Measurements from ENCODE around the gene SH3TC2. TPM values are rescaled to one million over a fixed set of nuclear protein-coding genes. Genes with fewer than 3 reads are reported as not detected.

SH3TC2 gene
- total and polyA plus RNA-seq, 4 donors = 1.1 to 2.9 TPM; not detected in 2

DNA sequence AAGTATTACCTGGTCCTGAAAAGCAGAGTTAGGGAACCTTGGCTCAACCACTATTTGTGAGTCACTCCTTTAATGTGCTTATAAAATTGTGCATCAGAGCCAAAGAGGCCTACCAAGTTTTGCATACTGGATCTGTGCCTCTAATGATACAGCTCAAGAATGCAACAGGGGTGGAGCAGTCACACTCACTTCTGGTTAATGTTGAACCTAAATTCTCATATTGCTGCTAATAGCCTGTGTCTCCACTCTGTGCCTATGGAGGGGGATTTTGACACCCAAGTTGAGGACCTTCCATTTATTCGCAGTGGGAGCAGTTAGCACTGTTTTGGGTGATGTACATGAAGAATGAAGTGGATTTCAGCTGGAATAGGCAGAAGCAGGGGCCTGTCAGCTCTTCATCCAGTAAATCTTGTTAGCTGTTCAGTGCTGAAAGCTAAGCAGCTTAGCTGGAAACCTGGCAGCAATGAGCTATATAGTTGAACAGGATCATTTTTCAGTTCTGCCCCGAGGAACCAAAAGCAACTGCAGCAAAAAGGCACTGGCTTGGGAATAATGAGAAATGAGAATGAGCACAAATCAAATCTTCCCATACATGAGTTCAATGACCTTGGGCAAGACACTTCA, 9.7 kb downstream of the SH3TC2 start:
- peaks cover 0 to 4% of the 10 kb centered on the region in 2 donors for H3K4me1 ChIP-seq (ENCODE audit: control insufficient read depth in 1 of 2, insufficient read depth in 2 of 2, low read length in 2 of 2)
- DNase-seq (no peak), ATAC-seq (ENCODE audit: low FRiP score) (no peak)
- H3K4me3 ChIP-seq (ENCODE audit: low read length in 2 of 2) = no peak overlapping the region
- intact Hi-C loops (cut with DNase I) = no loop called here
- WGBS, 2 donors = 37 to 41% methylated on average over 2 of the region's 2 CpGs
- peaks cover 0 to 2% of the 10 kb centered on the region in 2 donors for H3K27me3 ChIP-seq (ENCODE audit: control insufficient read depth in 1 of 2, insufficient read depth in 2 of 2, low read length in 1 of 2)
- no peaks in the 10 kb centered on the region for H3K36me3 ChIP-seq (ENCODE audit: control insufficient read depth in 1 of 2, insufficient read depth in 2 of 2, low read length in 1 of 2)
- peaks cover 2% of the 10 kb centered on the region for H3K9me3 ChIP-seq (ENCODE audit: control insufficient read depth, low read length)
- no peak overlapping the region for H3K27ac ChIP-seq (ENCODE audit: low read depth in 1 of 2, low read length in 2 of 2)

DNA sequence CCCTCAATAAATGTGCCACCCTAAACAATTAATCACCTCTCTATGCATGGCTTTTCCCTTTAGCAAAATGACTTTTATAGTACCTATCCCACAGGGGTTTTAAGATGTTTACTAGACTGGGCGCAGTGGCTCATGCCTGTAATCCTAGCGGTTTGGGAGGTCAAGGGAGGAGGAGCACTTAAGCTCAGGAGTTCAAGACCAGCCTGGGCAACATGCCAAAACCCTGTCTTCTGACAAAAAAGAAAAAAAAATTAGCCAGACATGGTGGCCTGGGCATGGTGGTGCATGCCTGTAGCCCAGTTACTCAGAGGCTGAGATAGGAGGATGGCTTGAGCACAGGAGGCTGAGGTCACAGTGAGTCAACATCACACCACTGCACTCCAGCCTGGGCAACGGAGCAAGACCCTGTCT, 13.5 kb downstream of the SH3TC2 start:
- Histone ChIP-seq H3K36me3 (ENCODE audit: control insufficient read depth in 1 of 2, insufficient read depth in 2 of 2, low read length in 1 of 2) (no peaks in the 10 kb centered on the region), H3K4me3 (ENCODE audit: low read length in 2 of 2) (no peak overlapping the region), H3K27me3 (ENCODE audit: control insufficient read depth in 1 of 2, insufficient read depth in 2 of 2, low read length in 1 of 2) (no peaks in the 10 kb centered on the region), H3K27ac (ENCODE audit: low read depth in 1 of 2, low read length in 2 of 2) (no peak overlapping the region), H3K4me1 (ENCODE audit: control insufficient read depth in 1 of 2, insufficient read depth in 2 of 2, low read length in 2 of 2) (peaks cover 0 to 4% of the 10 kb centered on the region in 2 donors), H3K9me3 (ENCODE audit: control insufficient read depth, low read length) (peaks cover 2% of the 10 kb centered on the region)
- intact Hi-C loops (cut with DNase I) = no loop called here
- DNase-seq (no peak), ATAC-seq (ENCODE audit: low FRiP score) (no peak)
- 65 to 82% methylated on average over 3 of the region's 3 CpGs for WGBS, 2 donors

GRCh38 chr5:149048811-149049210, 14.1 kb downstream of the SH3TC2 start:
- no peaks in the 10 kb centered on the region for H3K36me3 ChIP-seq (ENCODE audit: control insufficient read depth in 1 of 2, insufficient read depth in 2 of 2, low read length in 1 of 2)
- no peak overlapping the region for H3K27ac ChIP-seq (ENCODE audit: low read depth in 1 of 2, low read length in 2 of 2)
- intact Hi-C loops (cut with DNase I) = no loop called here
- H3K27me3 ChIP-seq (ENCODE audit: control insufficient read depth in 1 of 2, insufficient read depth in 2 of 2, low read length in 1 of 2) = no peaks in the 10 kb centered on the region
- no peak overlapping the region for H3K4me3 ChIP-seq (ENCODE audit: low read length in 2 of 2)
- ATAC-seq (ENCODE audit: low FRiP score) (no peak), DNase-seq (no peak)
- 87% methylated on average over 4 of the region's 4 CpGs for WGBS, 2 donors
- H3K9me3 ChIP-seq (ENCODE audit: control insufficient read depth, low read length) = peaks cover 2% of the 10 kb centered on the region
- peaks cover 0 to 4% of the 10 kb centered on the region in 2 donors for H3K4me1 ChIP-seq (ENCODE audit: control insufficient read depth in 1 of 2, insufficient read depth in 2 of 2, low read length in 2 of 2)

GRCh38 chr5:149047462-149047861, 15.4 kb downstream of the SH3TC2 start:
- no peaks in the 10 kb centered on the region for H3K36me3 ChIP-seq (ENCODE audit: control insufficient read depth in 1 of 2, insufficient read depth in 2 of 2, low read length in 1 of 2)
- WGBS, 2 donors = 87 to 90% methylated on average over 3 of the region's 3 CpGs
- H3K4me3 ChIP-seq (ENCODE audit: low read length in 2 of 2) = no peak overlapping the region
- H3K9me3 ChIP-seq (ENCODE audit: control insufficient read depth, low read length) = peaks cover 2% of the 10 kb centered on the region
- intact Hi-C loops (cut with DNase I) = no loop called here
- DNase-seq (no peak), ATAC-seq (ENCODE audit: low FRiP score) (no peak)
- H3K27me3 ChIP-seq (ENCODE audit: control insufficient read depth in 1 of 2, insufficient read depth in 2 of 2, low read length in 1 of 2) = no peaks in the 10 kb centered on the region
- no peaks in the 10 kb centered on the region for H3K4me1 ChIP-seq (ENCODE audit: control insufficient read depth in 1 of 2, insufficient read depth in 2 of 2, low read length in 2 of 2)
- no peak overlapping the region for H3K27ac ChIP-seq (ENCODE audit: low read depth in 1 of 2, low read length in 2 of 2)

DNA sequence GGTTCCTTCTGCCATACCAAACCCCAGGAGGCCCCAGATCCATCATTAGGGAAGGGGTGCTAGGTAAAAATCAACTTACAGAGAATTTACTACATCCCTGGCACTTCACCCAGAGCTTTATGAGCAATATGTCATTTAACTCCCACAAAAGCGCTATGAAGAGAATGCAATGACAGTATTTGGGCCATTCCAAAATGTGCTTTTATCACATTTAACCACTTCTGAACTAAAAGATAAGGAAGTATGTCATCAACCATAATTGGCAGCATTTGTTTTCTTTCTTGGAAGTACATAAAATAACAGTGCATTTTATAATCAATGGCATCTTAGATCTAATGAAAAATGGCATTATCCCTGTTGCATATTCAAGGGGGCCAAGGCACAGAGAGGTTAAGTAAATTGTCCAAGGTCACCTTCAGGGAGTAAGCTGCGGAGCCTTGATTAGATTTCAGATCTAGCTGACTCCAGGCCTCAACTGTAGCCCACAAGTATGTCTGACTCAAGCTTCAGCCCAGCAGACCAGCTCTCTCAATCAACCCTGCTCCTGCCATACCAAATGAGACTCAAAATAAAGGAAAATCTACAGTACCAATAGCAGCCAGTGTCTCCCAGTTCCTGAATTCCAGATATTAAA, 16.5 kb downstream of the SH3TC2 start:
- H3K4me3 ChIP-seq (ENCODE audit: low read length in 2 of 2) = no peak overlapping the region
- no peaks in the 10 kb centered on the region for H3K36me3 ChIP-seq (ENCODE audit: control insufficient read depth in 1 of 2, insufficient read depth in 2 of 2, low read length in 1 of 2)
- H3K27ac ChIP-seq (ENCODE audit: low read depth in 1 of 2, low read length in 2 of 2) = no peak overlapping the region
- H3K4me1 ChIP-seq (ENCODE audit: control insufficient read depth in 1 of 2, insufficient read depth in 2 of 2, low read length in 2 of 2) = no peaks in the 10 kb centered on the region
- ATAC-seq (ENCODE audit: low FRiP score) (no peak), DNase-seq (no peak)
- intact Hi-C loops (cut with DNase I) = no loop called here
- 87 to 92% methylated on average over 2 of the region's 2 CpGs for WGBS, 2 donors
- peaks cover 2% of the 10 kb centered on the region for H3K9me3 ChIP-seq (ENCODE audit: control insufficient read depth, low read length)
- H3K27me3 ChIP-seq (ENCODE audit: control insufficient read depth in 1 of 2, insufficient read depth in 2 of 2, low read length in 1 of 2) = no peaks in the 10 kb centered on the region

- H3K36me3 ChIP-seq (ENCODE audit: control insufficient read depth in 1 of 2, insufficient read depth in 2 of 2, low read length in 1 of 2) = no peaks in the 10 kb centered on the region
- H3K27ac ChIP-seq (ENCODE audit: low read depth in 1 of 2, low read length in 2 of 2) = no peak overlapping the region
- DNase-seq (no peak), ATAC-seq (ENCODE audit: low FRiP score) (no peak)
- intact Hi-C loops (cut with DNase I) = no loop called here
- no peak overlapping the region for H3K4me3 ChIP-seq (ENCODE audit: low read length in 2 of 2)
- no peaks in the 10 kb centered on the region for H3K27me3 ChIP-seq (ENCODE audit: control insufficient read depth in 1 of 2, insufficient read depth in 2 of 2, low read length in 1 of 2)
- H3K9me3 ChIP-seq (ENCODE audit: control insufficient read depth, low read length) = no peaks in the 10 kb centered on the region
- H3K4me1 ChIP-seq (ENCODE audit: control insufficient read depth in 1 of 2, insufficient read depth in 2 of 2, low read length in 2 of 2) = no peaks in the 10 kb centered on the region
Measured at GRCh38 chr5:149045089-149045460, 17.8 kb downstream of the SH3TC2 start.

DNA sequence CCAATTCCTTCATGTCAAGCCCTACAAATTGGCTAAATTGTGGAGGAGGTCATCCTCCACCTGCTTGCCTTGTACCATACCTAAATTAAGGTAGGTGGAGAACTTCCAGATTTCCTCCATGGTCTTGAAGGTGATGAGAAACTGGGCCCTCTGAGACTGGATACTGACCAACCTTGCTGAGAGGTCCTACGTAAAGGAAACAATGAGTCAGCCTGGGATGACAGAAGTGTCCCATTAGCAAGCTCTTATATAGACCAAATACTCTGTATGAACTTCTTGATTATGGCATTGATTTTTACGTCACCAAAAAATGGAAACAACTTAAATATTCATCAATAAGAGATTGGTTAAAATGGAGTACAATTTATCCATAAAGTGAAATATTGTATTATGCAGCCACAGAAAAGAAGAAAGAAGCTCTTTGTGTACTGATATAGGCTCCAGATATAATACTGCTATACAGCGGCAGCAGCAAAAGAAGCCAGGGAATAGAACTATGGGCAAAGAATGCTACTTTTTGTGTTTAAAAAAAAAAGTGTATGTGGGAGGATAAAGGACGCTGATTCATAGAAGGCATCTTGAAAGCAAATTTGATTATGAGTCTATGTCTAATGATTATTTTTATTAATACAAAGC, 18.3 kb downstream of the SH3TC2 start:
- Histone ChIP-seq H3K27me3 (ENCODE audit: control insufficient read depth in 1 of 2, insufficient read depth in 2 of 2, low read length in 1 of 2) (no peaks in the 10 kb centered on the region), H3K36me3 (ENCODE audit: control insufficient read depth in 1 of 2, insufficient read depth in 2 of 2, low read length in 1 of 2) (no peaks in the 10 kb centered on the region), H3K9me3 (ENCODE audit: control insufficient read depth, low read length) (no peaks in the 10 kb centered on the region), H3K4me1 (ENCODE audit: control insufficient read depth in 1 of 2, insufficient read depth in 2 of 2, low read length in 2 of 2) (no peaks in the 10 kb centered on the region), H3K4me3 (ENCODE audit: low read length in 2 of 2) (no peak overlapping the region), H3K27ac (ENCODE audit: low read depth in 1 of 2, low read length in 2 of 2) (no peak overlapping the region)
- no peak for ATAC-seq (ENCODE audit: low FRiP score)
- intact Hi-C loops (cut with DNase I) = no loop called here
- DNase-seq = no peak
- WGBS, 2 donors = 89 to 90% methylated on average over 4 of the region's 4 CpGs

DNA sequence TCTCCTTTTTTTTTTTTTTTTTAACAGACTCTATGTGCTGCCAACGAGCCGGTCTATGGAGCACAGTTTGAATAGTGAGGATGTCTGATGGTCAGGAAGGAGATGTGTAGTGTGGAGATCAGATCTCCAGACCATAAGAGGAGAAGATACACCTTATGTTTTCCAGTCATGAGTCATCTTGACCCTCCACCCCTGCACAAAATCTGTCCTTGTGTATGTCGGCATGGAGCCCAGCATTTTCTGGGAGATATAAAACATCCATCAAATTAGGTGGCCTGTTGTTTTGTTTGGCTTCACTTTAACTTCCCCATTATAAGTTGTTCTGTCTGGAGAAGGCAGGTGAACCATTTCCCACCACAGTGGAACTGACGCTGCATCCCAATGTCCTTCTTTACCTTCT, 19.2 kb downstream of the SH3TC2 start:
- DNase-seq (no peak), ATAC-seq (ENCODE audit: low FRiP score) (no peak)
- intact Hi-C loops (cut with DNase I) = no loop called here
- Histone ChIP-seq H3K4me3 (ENCODE audit: low read length in 2 of 2) (no peak overlapping the region), H3K9me3 (ENCODE audit: control insufficient read depth, low read length) (no peaks in the 10 kb centered on the region), H3K27ac (ENCODE audit: low read depth in 1 of 2, low read length in 2 of 2) (no peak overlapping the region), H3K36me3 (ENCODE audit: control insufficient read depth in 1 of 2, insufficient read depth in 2 of 2, low read length in 1 of 2) (no peaks in the 10 kb centered on the region), H3K4me1 (ENCODE audit: control insufficient read depth in 1 of 2, insufficient read depth in 2 of 2, low read length in 2 of 2) (no peaks in the 10 kb centered on the region), H3K27me3 (ENCODE audit: control insufficient read depth in 1 of 2, insufficient read depth in 2 of 2, low read length in 1 of 2) (no peaks in the 10 kb centered on the region)
- 70 to 71% methylated on average over 4 of the region's 4 CpGs for WGBS, 2 donors

DNA sequence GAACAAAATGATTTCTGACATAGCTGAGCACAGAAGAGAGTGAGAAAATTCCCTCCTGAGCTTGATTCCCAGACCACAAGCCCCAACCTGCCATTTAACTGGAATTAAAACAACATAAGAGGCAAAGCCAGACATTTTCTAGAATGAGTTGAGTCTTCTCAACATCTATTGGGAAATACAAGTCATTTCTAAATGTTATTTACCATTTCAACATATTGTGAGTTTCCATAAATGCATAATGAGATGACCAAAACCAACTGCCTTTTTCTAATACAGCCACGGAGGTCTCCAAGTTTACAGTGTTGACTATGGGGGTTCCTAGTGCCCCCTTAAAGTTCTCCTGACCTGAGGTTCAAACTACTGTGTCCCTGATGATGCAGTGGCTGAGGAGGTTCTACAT, 20.0 kb downstream of the SH3TC2 start:
- 89 to 94% methylated on average over 1 of the region's 1 CpG for WGBS, 2 donors
- no peak for DNase-seq

More for the DNA sequence above, 20.0 kb downstream of the SH3TC2 start:
- Histone ChIP-seq H3K36me3 (ENCODE audit: control insufficient read depth in 1 of 2, insufficient read depth in 2 of 2, low read length in 1 of 2) (no peaks in the 10 kb centered on the region), H3K9me3 (ENCODE audit: control insufficient read depth, low read length) (no peaks in the 10 kb centered on the region), H3K4me3 (ENCODE audit: low read length in 2 of 2) (no peak overlapping the region), H3K27ac (ENCODE audit: low read depth in 1 of 2, low read length in 2 of 2) (no peak overlapping the region), H3K27me3 (ENCODE audit: control insufficient read depth in 1 of 2, insufficient read depth in 2 of 2, low read length in 1 of 2) (no peaks in the 10 kb centered on the region), H3K4me1 (ENCODE audit: control insufficient read depth in 1 of 2, insufficient read depth in 2 of 2, low read length in 2 of 2) (no peaks in the 10 kb centered on the region)
- no peak for ATAC-seq (ENCODE audit: low FRiP score)
- intact Hi-C loops (cut with DNase I) = no loop called here

Data from aorta (tissue), 5 donors.